Osteocyte (in vitro differentiated cells): Measurements from ENCODE around the gene CYP4B1. TPM values are rescaled to one million over a fixed set of nuclear protein-coding genes. Genes with fewer than 3 reads are reported as not detected.

Experiments
- DNase-seq: peaks from one replicate; pipeline ENCODE4 v3.0.0; 2021; ENCODE audit warnings: mixed read lengths; ENCODE audit not compliant: unreplicated experiment; ENCODE audit errors: extremely low spot score
- H3K27ac Mint-ChIP-seq: one replicate; pipeline ENCODE4 v1.8.0; 2021; ENCODE audit warnings: mild to moderate bottlenecking, mixed read lengths; ENCODE audit not compliant: unreplicated experiment
- H3K27me3 Mint-ChIP-seq: one replicate; pipeline ENCODE4 v1.8.0; 2021; ENCODE audit warnings: mixed read lengths; ENCODE audit not compliant: unreplicated experiment
- H3K36me3 Mint-ChIP-seq: one replicate; pipeline ENCODE4 v1.8.0; 2021; ENCODE audit warnings: mixed read lengths; ENCODE audit not compliant: unreplicated experiment
- H3K4me1 Mint-ChIP-seq: one replicate; pipeline ENCODE4 v1.8.0; 2021; ENCODE audit warnings: mixed read lengths; ENCODE audit not compliant: unreplicated experiment
- H3K4me3 Mint-ChIP-seq: one replicate; pipeline ENCODE4 v1.8.0; 2021; ENCODE audit warnings: mild to moderate bottlenecking, moderate library complexity, mixed read lengths; ENCODE audit not compliant: unreplicated experiment
- H3K9me3 Mint-ChIP-seq: one replicate; pipeline ENCODE4 v1.8.0; 2021; ENCODE audit warnings: mixed read lengths; ENCODE audit not compliant: unreplicated experiment
- total RNA-seq: library from RNA; stranded (reverse); gene quantifications from 2 replicates; pipeline ENCODE4 v1.2.1, GENCODE V29; 2021
- TF ChIP-seq, protein P1 (sequence below): fragments of 200-600 bp; sonication (generic); IDR thresholded peaks from 2 replicates; pipeline ENCODE4 v1.5.0; 2021; ENCODE audit warnings: antibody characterized with exemption, mild to moderate bottlenecking, moderate library complexity

CYP4B1 gene
- total RNA-seq, 1 donor from 2014 or later = not detected

DNA sequence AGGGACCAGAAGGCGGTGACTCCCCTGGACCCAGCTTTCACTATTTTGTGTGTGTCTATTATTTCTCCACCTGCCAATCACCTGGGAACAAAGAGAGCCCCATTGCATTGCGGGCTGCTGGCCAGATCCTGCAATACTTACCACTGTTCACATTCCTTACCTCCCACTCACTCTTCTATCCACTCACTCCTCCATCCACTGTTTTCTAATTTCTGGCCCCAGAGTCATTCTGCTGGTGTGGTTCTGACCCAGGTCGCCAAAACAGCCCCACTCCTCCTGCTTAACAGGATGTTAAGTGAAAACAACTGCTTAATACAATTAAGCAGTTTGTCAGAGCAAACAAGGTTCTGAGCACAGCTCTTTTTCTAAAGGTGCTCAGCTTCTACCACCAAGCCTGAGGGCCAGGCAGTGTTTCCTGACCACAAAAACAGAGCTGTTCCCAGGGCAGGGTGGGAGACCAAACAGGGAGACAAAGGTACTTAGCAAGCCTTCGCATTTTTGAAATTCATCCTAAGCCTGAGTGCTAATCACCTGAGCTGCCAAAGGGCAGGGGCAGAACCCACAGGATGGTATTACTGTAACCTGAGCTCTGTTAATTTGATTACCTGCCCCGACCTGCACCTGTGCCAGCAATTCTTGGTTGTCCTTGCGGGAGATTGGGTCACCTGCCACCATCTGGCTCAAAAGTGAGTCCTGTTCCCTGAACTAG lies 41.4 kb upstream of the CYP4B1 start:
- DNase-seq = no peak
- Mint-ChIP-seq H3K36me3 (no peaks in the 10 kb centered on the region), H3K27me3 (peaks cover 12% of the 10 kb centered on the region), H3K4me3 (no peak overlapping the region), H3K4me1 (no peaks in the 10 kb centered on the region), H3K27ac (no peak overlapping the region), H3K9me3 (no peaks in the 10 kb centered on the region)
- TF ChIP-seq, protein P1, sequence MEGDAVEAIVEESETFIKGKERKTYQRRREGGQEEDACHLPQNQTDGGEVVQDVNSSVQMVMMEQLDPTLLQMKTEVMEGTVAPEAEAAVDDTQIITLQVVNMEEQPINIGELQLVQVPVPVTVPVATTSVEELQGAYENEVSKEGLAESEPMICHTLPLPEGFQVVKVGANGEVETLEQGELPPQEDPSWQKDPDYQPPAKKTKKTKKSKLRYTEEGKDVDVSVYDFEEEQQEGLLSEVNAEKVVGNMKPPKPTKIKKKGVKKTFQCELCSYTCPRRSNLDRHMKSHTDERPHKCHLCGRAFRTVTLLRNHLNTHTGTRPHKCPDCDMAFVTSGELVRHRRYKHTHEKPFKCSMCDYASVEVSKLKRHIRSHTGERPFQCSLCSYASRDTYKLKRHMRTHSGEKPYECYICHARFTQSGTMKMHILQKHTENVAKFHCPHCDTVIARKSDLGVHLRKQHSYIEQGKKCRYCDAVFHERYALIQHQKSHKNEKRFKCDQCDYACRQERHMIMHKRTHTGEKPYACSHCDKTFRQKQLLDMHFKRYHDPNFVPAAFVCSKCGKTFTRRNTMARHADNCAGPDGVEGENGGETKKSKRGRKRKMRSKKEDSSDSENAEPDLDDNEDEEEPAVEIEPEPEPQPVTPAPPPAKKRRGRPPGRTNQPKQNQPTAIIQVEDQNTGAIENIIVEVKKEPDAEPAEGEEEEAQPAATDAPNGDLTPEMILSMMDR = no peak

DNA sequence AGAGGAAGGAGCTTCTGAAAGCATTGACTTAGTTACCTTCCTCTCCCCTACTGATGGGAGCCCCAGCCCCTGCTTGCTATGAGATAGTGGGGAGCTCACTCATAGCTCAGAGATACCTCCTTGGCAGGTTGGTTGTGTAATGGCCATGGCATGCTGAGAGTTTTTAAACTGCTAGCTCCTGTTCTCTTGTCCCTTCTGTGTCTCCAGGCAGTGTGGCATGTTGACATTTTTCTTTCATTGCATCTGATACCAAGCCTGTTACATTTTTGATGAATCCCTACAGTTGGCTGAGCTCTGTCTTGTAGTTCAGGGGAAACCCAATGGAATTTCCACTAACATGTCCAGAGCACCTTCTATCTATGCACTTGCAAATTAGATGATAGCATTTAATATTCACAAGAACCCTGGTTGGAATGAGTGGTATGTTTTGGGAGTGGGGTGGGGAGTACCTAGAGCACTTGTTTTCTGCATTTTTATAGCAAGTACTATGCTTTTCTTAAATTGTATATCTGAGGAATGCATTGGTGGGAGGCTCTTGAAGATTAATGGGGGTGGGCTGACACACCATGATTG lies 40.8 kb upstream of the CYP4B1 start:
- no peak overlapping the region for H3K4me3 Mint-ChIP-seq
- H3K27me3 Mint-ChIP-seq = peaks cover 12% of the 10 kb centered on the region
- H3K36me3 Mint-ChIP-seq = no peaks in the 10 kb centered on the region
- TF ChIP-seq, protein P1 = no peak
- DNase-seq = no peak
- H3K9me3 Mint-ChIP-seq = no peaks in the 10 kb centered on the region
- H3K27ac Mint-ChIP-seq = no peak overlapping the region
- H3K4me1 Mint-ChIP-seq = no peaks in the 10 kb centered on the region

DNA sequence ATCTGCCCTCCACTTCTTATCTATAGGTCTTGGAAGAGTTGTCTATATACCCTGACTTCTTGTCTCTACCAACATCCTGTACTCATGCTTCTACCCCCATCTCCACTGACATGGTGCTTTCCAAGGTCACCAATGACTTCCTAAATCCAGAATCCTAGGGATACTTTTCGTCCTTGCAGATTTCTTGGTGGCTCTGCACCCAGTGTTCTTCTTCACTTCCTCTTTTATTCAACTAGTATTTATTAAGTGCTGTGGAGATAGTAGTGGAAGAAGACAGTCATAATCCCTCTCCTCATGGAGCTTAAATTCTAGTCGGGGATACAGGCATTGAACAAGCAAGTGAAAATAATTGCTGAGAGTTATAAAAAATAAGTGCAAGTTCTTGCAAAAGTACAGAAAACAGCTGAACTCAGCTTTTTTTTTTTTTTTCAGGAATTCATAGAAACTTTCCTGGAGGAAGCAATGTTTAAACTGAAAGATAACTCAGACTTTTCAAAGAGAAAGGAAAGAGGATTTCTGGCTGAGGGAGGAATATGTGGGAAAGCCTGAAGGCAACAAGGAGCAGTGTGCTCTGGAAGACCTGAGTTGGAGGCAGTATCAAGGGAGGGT lies 38.2 kb upstream of the CYP4B1 start:
- H3K27ac Mint-ChIP-seq = no peak overlapping the region
- no peaks in the 10 kb centered on the region for H3K9me3 Mint-ChIP-seq
- DNase-seq = no peak
- no peak overlapping the region for H3K4me3 Mint-ChIP-seq
- H3K27me3 Mint-ChIP-seq = peaks cover 12% of the 10 kb centered on the region
- H3K36me3 Mint-ChIP-seq = no peaks in the 10 kb centered on the region
- no peaks in the 10 kb centered on the region for H3K4me1 Mint-ChIP-seq
- TF ChIP-seq, protein P1 = no peak

DNA sequence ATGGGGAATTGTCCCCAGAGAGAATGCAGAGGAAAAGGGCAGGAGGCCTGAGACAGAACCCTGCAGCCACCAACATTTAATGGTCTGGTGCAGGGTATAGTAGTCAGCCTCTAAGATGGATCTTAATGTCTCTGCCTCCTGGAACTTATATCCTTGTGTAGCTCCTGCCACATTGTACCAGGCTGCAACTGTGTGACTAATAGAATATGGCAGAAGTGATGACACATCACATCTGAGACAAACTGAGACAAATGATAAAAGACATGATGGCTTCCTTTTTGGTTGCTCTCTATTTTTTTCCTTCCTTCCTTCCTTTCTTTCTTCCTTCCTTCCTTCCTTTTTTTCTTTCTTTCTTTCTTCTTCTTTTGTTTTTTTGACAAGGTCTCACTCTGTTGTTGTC lies 37.1 kb upstream of the CYP4B1 start:
- Mint-ChIP-seq H3K36me3 (no peaks in the 10 kb centered on the region), H3K9me3 (no peaks in the 10 kb centered on the region), H3K4me1 (no peaks in the 10 kb centered on the region), H3K27ac (no peak overlapping the region), H3K4me3 (no peak overlapping the region), H3K27me3 (peaks cover 12% of the 10 kb centered on the region)
- TF ChIP-seq, protein P1 = no peak
- no peak for DNase-seq

DNA sequence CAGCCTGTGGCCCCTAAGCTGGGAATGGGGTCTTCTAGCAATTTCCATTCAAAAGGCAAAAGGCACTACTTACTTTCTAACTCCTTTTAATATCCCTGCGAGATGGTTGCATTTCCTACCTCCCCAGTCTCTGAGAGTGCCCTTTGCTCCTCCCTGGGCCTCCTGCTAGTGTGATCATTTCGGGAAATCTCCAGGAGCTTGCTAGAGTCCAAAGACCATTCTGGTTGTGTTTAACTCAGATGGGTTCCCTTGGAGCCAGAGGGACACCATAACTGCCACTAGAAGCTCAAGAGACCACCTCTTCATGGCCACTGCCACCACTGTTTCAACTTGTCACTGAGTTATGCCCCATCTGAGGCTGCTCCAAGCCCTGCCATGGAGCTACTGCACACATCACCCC lies 34.4 kb upstream of the CYP4B1 start:
- no peak overlapping the region for H3K4me3 Mint-ChIP-seq
- no peaks in the 10 kb centered on the region for H3K36me3 Mint-ChIP-seq
- DNase-seq = no peak
- TF ChIP-seq, protein P1 = no peak
- peaks cover 10% of the 10 kb centered on the region for H3K9me3 Mint-ChIP-seq
- H3K4me1 Mint-ChIP-seq = no peaks in the 10 kb centered on the region
- peaks cover 9% of the 10 kb centered on the region for H3K27me3 Mint-ChIP-seq
- no peak overlapping the region for H3K27ac Mint-ChIP-seq
